HG03280 (cell line): Measurements from ENCODE around the gene PGM3.

Source experiments
- ATAC-seq: cut with Tn5 transposase; IDR thresholded peaks from one replicate; pipeline ENCODE4 v1.9.1; 2021; ENCODE audit warnings: mild to moderate bottlenecking, moderate library complexity; ENCODE audit not compliant: unreplicated experiment

PGM3 gene

DNA sequence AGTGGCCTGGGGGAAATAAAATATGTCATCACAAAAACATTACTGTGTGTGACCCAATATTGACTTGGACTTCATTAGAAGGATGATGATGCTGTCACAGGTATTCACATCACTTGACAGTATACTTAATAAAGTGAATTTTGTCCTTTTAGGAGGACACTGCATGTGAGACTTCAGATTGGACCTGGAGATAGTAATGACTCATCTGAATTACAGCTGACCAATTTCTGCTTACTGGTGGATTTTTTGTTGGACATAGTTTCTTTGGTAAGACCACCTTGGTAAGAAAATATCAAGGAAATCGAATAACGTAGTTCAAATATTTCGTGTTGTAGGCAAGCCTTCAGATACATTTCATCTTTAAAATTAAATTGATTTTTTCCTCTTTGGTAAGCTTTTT, 68.5 kb downstream of the PGM3 start:
- ATAC-seq: no peak

DNA sequence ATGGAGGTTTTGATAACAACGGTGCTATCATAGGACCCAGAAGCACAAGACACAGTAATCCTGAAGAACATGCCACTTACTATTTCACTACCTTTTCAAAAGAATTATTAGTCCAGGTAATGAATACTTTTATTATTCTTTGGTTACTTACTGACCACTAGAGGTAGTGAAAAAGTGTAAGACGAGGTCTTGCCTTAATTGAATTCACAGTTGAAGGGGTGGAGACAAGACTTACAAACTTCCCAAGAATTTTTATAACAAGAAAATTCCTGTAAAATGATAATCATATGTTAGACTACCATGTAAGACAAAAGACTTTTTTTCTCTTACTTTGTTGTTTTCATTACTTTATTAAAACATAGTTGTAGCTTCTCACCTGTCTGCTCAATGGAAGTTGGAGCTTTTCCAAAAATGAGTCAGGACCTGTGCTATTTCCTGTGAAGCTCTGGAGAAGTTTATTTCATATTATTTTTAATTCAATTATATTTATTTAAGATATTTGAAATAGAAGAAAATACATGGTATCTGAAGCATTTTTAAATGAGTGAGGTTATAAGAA, 73.2 kb downstream of the PGM3 start:
- no peak for ATAC-seq

- ATAC-seq: no peak
Measured at GRCh38 chr6:83117802-83118201, 75.3 kb downstream of the PGM3 start.
